GM12878 (cell line): ENCODE results near the gene NRG2. TPM values are rescaled to one million over a fixed set of nuclear protein-coding genes. Genes with fewer than 3 reads are reported as not detected.

Experiments used
- ATAC-seq: fragments of 200-7000 bp; cut with Tn5 transposase; 3 replicates; pipeline ENCODE4 v1.9.1; 2020; ENCODE audit warnings: mild to moderate bottlenecking, moderate library complexity
- BruUV-seq: library from RNA; stranded (reverse); fragments of 400-500 nt; replicated peaks from 2 replicates; lab custom pipeline; 2021; lab: Mats Ljungman, UMichigan
- CTCF ChIA-PET: fragments of 300-600 bp; sonication (Branson Sonifier 250); formaldehyde crosslinking; extraction: SDS; loops from one replicate; lab custom pipeline; 2021; ENCODE audit warnings: inconsistent platforms; lab: Yijun Ruan, JAX
- POLR2A ChIA-PET: fragments of 350-600 bp; formaldehyde crosslinking; extraction: SDS; loops from one replicate; lab custom pipeline; 2021; ENCODE audit warnings: inconsistent platforms; lab: Charles Lee
- RAD21 ChIA-PET: fragments of 300-600 bp; sonication (Branson Sonifier 250); formaldehyde crosslinking; loops from one replicate; lab custom pipeline; 2023; ENCODE audit warnings: antibody characterized with exemption; ENCODE audit not compliant: unreplicated experiment; lab: Charles Lee
- SMC1A ChIA-PET: fragments of 300-600 bp; sonication (Branson Sonifier 250); formaldehyde crosslinking; loops from one replicate; lab custom pipeline; 2023; ENCODE audit not compliant: unreplicated experiment, uncharacterized antibody; lab: Charles Lee
- DNase-seq: peaks from one replicate; pipeline ENCODE4 v3.0.0-alpha.2; 2011; ENCODE audit warnings: low read depth, low spot score
- FAIRE-seq: peaks from 3 replicates; lab custom pipeline; 2011; peaks lifted over from hg19 to GRCh38; lab: Jason Lieb, UNC
- H2AFZ ChIP-seq: 2 replicates; pipeline ENCODE4 v1.6.0; 2011; ENCODE audit warnings: low read depth, low read length, control low read depth; ENCODE audit not compliant: control insufficient read depth
- H3K27ac ChIP-seq: 2 replicates; pipeline ENCODE4 v1.5.1; 2011; ENCODE audit warnings: control low read depth; ENCODE audit not compliant: control insufficient read depth, insufficient read depth
- H3K27me3 ChIP-seq, 2 experiments: replicated peaks in 1 of 2; 2 replicates each; pipeline versions ENCODE4 v1.6.0 to v1.6.1; 2011; ENCODE audit warnings: low read length in 1 of 2; ENCODE audit not compliant: control insufficient read depth in 2 of 2, insufficient read depth in 2 of 2
- H3K36me3 ChIP-seq, 2 experiments: 2 replicates each; pipeline ENCODE4 v1.5.1; 2011; ENCODE audit warnings: low read length in 1 of 2; ENCODE audit not compliant: control insufficient read depth in 2 of 2, insufficient read depth in 2 of 2
- H3K4me1 ChIP-seq: 2 replicates; pipeline ENCODE4 v1.6.1; 2011; ENCODE audit warnings: mild to moderate bottlenecking, low read length, moderate library complexity, mixed read lengths; ENCODE audit not compliant: control insufficient read depth, insufficient read depth
- H3K4me2 ChIP-seq: 2 replicates; pipeline ENCODE4 v1.6.0; 2011; ENCODE audit warnings: control low read depth; ENCODE audit not compliant: control insufficient read depth, insufficient read depth
- H3K4me3 ChIP-seq: fragments of 200-600 bp; sonication (generic); 2 replicates; pipeline ENCODE4 v1.5.1; 2016
- H3K79me2 ChIP-seq: 2 replicates; pipeline ENCODE4 v1.6.0; 2011; ENCODE audit warnings: low read length; ENCODE audit not compliant: control insufficient read depth, insufficient read depth
- H3K9ac ChIP-seq: 2 replicates; pipeline ENCODE4 v1.8.0; 2011; ENCODE audit warnings: low read length, control low read depth, mixed read lengths; ENCODE audit not compliant: control insufficient read depth, insufficient read depth
- H3K9me3 ChIP-seq: replicated peaks from 3 replicates; pipeline ENCODE4 v1.5.1; 2011; ENCODE audit warnings: mild to moderate bottlenecking, low read length; ENCODE audit not compliant: control insufficient read depth, insufficient read depth
- H4K20me1 ChIP-seq: 2 replicates; pipeline ENCODE4 v1.6.0; 2011; ENCODE audit not compliant: control insufficient read depth, insufficient read depth
- BHLHE40 ChIP-seq, 2 experiments: fragments of 450-650 bp in 1 of 2; IDR thresholded peaks; 2 replicates each; pipeline ENCODE4 v1.6.1; 2011 to 2017; ENCODE audit warnings: low read depth in 2 of 2, borderline replicate concordance in 1 of 2, improper control_type of control experiment in 1 of 2, low read length in 1 of 2, mild to moderate bottlenecking in 1 of 2
- E2F4 ChIP-seq: IDR thresholded peaks from 2 replicates; pipeline ENCODE4 v1.6.1; 2012; ENCODE audit warnings: low read depth, low read length, improper control_type of control experiment
- E4F1 ChIP-seq: fragments of 450-650 bp; IDR thresholded peaks from 2 replicates; pipeline ENCODE4 v1.6.1; 2018; ENCODE audit warnings: borderline replicate concordance, mild to moderate bottlenecking; ENCODE audit not compliant: partially characterized antibody
- ESRRA ChIP-seq: IDR thresholded peaks from 2 replicates; pipeline ENCODE4 v1.6.1; 2012; ENCODE audit warnings: mild to moderate bottlenecking, low read length, improper control_type of control experiment
- JUNB ChIP-seq: IDR thresholded peaks from 2 replicates; pipeline ENCODE4 v1.6.1; 2016; ENCODE audit warnings: antibody characterized with exemption, mild to moderate bottlenecking
- MTA3 ChIP-seq: IDR thresholded peaks from 2 replicates; pipeline ENCODE4 v1.6.1; 2012; ENCODE audit warnings: low read length, inconsistent platforms, borderline replicate concordance
- NBN ChIP-seq: fragments of 450-650 bp; IDR thresholded peaks from 2 replicates; pipeline ENCODE4 v1.6.1; 2016
- PAX8 ChIP-seq: fragments of 450-650 bp; IDR thresholded peaks from 2 replicates; pipeline ENCODE4 v1.6.1; 2017; ENCODE audit warnings: mild to moderate bottlenecking, moderate library complexity
- PML ChIP-seq: IDR thresholded peaks from 2 replicates; pipeline ENCODE4 v1.6.1; 2012; ENCODE audit warnings: low read length, inconsistent platforms
- RBBP5 ChIP-seq: fragments of 200-600 bp; sonication (generic); conservative IDR thresholded peaks from 2 replicates; pipeline ENCODE4 v1.6.1; 2016
- REST ChIP-seq: IDR thresholded peaks from 2 replicates; pipeline ENCODE4 v1.6.1; 2012; ENCODE audit warnings: mild to moderate bottlenecking, low read depth, low read length
- RFX5 ChIP-seq: IDR thresholded peaks from 2 replicates; pipeline ENCODE4 v1.6.1; 2011; ENCODE audit warnings: low read depth, low read length, improper control_type of control experiment
- SMAD5 ChIP-seq: IDR thresholded peaks from 2 replicates; pipeline ENCODE4 v1.6.1; 2016; ENCODE audit warnings: antibody characterized with exemption, low read depth
- SMARCA5 ChIP-seq: fragments of 450-650 bp; IDR thresholded peaks from 2 replicates; pipeline ENCODE4 v1.6.1; 2017; ENCODE audit warnings: mild to moderate bottlenecking
- SPI1 ChIP-seq: IDR thresholded peaks from 2 replicates; pipeline ENCODE4 v1.6.1; 2011; ENCODE audit warnings: low read depth, mild to moderate bottlenecking, low read length, moderate library complexity, borderline replicate concordance; ENCODE audit not compliant: insufficient read depth
- WGBS: methylation state at CpG from one replicate; pipeline ENCODE4 v1.1.6; 2016; ENCODE audit warnings: low lambda C conversion rate; ENCODE audit not compliant: insufficient replicate concordance, insufficient coverage; ENCODE audit errors: missing lambda C conversion rate; 5-methylcytosine and 5-hydroxymethylcytosine counted together
- in situ Hi-C: fragments of 300-500 bp; cut with MboI; formaldehyde crosslinking; loops from 9 replicates; pipeline ENCODE4 v1.14.3; 2018; ENCODE audit warnings: mixed read lengths
- intact Hi-C: fragments of 100-400 bp; cut with micrococcal nuclease; formaldehyde crosslinking; loops from one replicate; pipeline ENCODE4 v1.14.2; 2022; ENCODE audit not compliant: unreplicated experiment
- polyA plus RNA-seq, 11 experiments: library from polyadenylated mRNA; depleted of rRNA in 4 of 11; unstranded in 6 of 11; stranded (reverse) in 5 of 11; fragments of >200 nt; fragmentation: Nextera tagmentation in 4 of 11; fragmentation: Illumina TruSeq in 1 of 11; extraction: Ambion mirVana in 4 of 11; extraction: Trizol in 1 of 11; gene quantifications; 1 replicate in 1 of 11; 2 replicates in 10 of 11; pipeline versions ENCODE4 v1.2.1 to v1.2.3, GENCODE V29; 2011 to 2016; ENCODE audit warnings: inconsistent platforms in 2 of 11, missing spikeins in 2 of 11, low read depth in 1 of 11
- total RNA-seq, 4 experiments: library from RNA; depleted of rRNA in 3 of 4; stranded (reverse); fragments of >200 nt in 3 of 4; fragmentation: Illumina TruSeq in 1 of 4; extraction: Trizol in 1 of 4; gene quantifications; 2 replicates each; pipeline versions ENCODE4 v1.2.1 to v1.2.3, GENCODE V29; 2013 to 2021

The NRG2 gene
- total and polyA plus RNA-seq, 10 of the 15 experiments (the other 5 are each of a cell fraction or from before 2014, with no cell fraction given), result 0.10 to 21.7 (median 9.6) TPM

- RAD21 ChIA-PET, result interaction anchor here (1.4 to 1.6 kb wide), 2 partner anchors 8 to 88 kb away, joined by 3 to 7 read pairs; no protein-coding TSS in a partner anchor
- ATAC-seq, result no peak
- TF ChIP-seq RFX5 (no peak), SMARCA5 (no peak), MTA3 (no peak), BHLHE40 (IDR thresholded peaks at IDR 0.05; ENCODE audit: borderline replicate concordance in 1 of 2, low read depth in 2 of 2, low read length in 1 of 2) (no peak), SMAD5 (no peak), RBBP5 (no peak), PML (no peak), SPI1 (no peak), E4F1 (no peak), PAX8 (no peak), E2F4 (no peak), ESRRA (no peak), REST (no peak), JUNB (no peak), NBN (no peak)
- SMC1A ChIA-PET, result interaction anchor here (1.0 to 4.4 kb wide), 4 partner anchors 13 to 30 kb away, joined by 3 to 18 read pairs (median 4); no protein-coding TSS in a partner anchor
- Histone ChIP-seq H3K9ac (no peak overlapping the region), H3K27me3 (no peaks in the 10 kb centered on the region), H3K79me2 (no peaks in the 10 kb centered on the region), H3K4me3 (no peak overlapping the region), H3K36me3 (no peaks in the 10 kb centered on the region), H4K20me1 (no peaks in the 10 kb centered on the region), H3K9me3 (no peaks in the 10 kb centered on the region), H2AFZ (no peak overlapping the region), H3K27ac (no peak overlapping the region), H3K4me2 (no peak overlapping the region), H3K4me1 (no peaks in the 10 kb centered on the region)
- CTCF ChIA-PET, result interaction anchor here (1.0 to 5.7 kb wide), 8 partner anchors 8 to 207 kb away, joined by 3 to 32 read pairs (median 4); partner anchors contain the start of gene NRG2
- in situ Hi-C loops (no loop called here), intact Hi-C loops (no loop called here)
- POLR2A ChIA-PET, result no interaction called here
- FAIRE-seq, result no peak
- no TSS peak for BruUV-seq
- no peak for DNase-seq
- WGBS, result 95% methylated on average over 1 of the region's 1 CpG
Observed at GRCh38 chr5:140056880-140057279, 13.8 kb upstream of the NRG2 start.
